Stimulated activated naive CD8-positive, alpha-beta T cell treated with anti-CD3 and anti-CD28 coated beads, Interleukin-15, Interleukin-2, amounts not matched to agents 100 ng/mL and 50 ng/mL, for 24 hours (primary cell): ENCODE data around the gene RAB32.

Experiments used
- H3K27ac Mint-ChIP-seq: one replicate; pipeline ENCODE4 v1.8.0; 2021; ENCODE audit warnings: mild to moderate bottlenecking, mixed read lengths
- H3K27me3 Mint-ChIP-seq: one replicate; pipeline ENCODE4 v1.8.0; 2021; ENCODE audit warnings: mixed read lengths
- H3K36me3 Mint-ChIP-seq: one replicate; pipeline ENCODE4 v1.8.0; 2021; ENCODE audit warnings: low read depth, mixed read lengths
- H3K4me1 Mint-ChIP-seq: one replicate; pipeline ENCODE4 v1.8.0; 2021; ENCODE audit warnings: low read depth, mixed read lengths
- H3K4me3 Mint-ChIP-seq: one replicate; pipeline ENCODE4 v1.8.0; 2021; ENCODE audit warnings: mild to moderate bottlenecking, mixed read lengths
- H3K9me3 Mint-ChIP-seq: one replicate; pipeline ENCODE4 v1.8.0; 2021; ENCODE audit warnings: mixed read lengths

Gene RAB32

GRCh38 chr6:146543211-146543939 lies at the start of gene RAB32:
Gene RAB32, plus strand, starts transcription at chr6:146543833. Its CDS starts 39 bp downstream, at chr6:146543872.
- Mint-ChIP-seq H3K27me3 (peaks cover 44% of the 10 kb centered on the region), H3K27ac (no peak within 1 kb of the TSS), H3K4me3 (peak within 1 kb of the TSS; percentile 76), H3K36me3 (no peaks in the 10 kb centered on the region), H3K4me1 (peaks cover 4% of the 10 kb centered on the region), H3K9me3 (no peaks in the 10 kb centered on the region)

- Mint-ChIP-seq H3K27me3 (no peaks in the 10 kb centered on the region), H3K4me3 (no peak overlapping the region), H3K9me3 (peaks cover 6% of the 10 kb centered on the region), H3K4me1 (no peaks in the 10 kb centered on the region), H3K27ac (no peak overlapping the region), H3K36me3 (no peaks in the 10 kb centered on the region)
Observed at GRCh38 chr6:146498309-146498708, 45.3 kb upstream of the RAB32 start.

DNA sequence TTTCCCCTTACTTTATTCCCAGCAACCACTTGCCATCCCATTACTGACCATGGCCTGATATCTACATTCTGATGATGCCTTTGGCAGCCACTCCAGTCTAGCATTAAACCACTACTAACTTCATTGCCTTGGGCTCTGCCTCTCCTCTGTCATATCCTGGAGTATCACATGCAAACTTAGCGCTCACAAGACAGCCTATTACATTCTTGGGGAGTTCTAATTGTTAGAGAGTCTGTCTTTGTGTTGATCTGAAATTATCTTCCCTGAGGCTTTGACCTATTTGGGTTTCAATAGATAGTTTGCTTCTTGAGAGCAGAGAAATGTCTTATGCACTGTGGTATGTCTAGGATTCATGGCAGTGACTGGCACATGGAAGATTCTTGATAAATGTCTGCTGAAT lies 40.5 kb upstream of the RAB32 start:
- no peaks in the 10 kb centered on the region for H3K27me3 Mint-ChIP-seq
- H3K9me3 Mint-ChIP-seq: peaks cover 6% of the 10 kb centered on the region
- no peaks in the 10 kb centered on the region for H3K4me1 Mint-ChIP-seq
- H3K36me3 Mint-ChIP-seq: no peaks in the 10 kb centered on the region
- H3K4me3 Mint-ChIP-seq: no peak overlapping the region
- H3K27ac Mint-ChIP-seq: no peak overlapping the region

DNA sequence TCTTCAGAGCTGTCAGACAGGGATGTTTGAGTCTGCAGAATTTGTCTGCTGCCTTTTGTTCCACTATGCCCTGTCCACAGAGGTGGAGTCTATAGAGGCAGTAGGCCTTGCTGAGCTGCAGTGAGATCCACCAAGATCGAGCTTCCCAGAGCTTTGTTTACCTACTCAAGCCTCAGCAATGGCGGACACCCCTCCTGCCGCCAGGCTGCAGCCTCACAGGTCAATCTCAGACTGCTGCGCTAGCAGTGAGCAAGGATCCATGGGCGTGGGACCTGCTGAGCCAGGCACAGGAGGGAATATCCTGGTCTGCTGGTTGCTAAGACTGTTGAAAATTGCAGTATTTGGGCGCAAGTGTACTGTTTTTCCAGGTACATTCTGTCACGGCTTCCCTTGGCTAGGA lies 28.4 kb upstream of the RAB32 start:
- H3K36me3 Mint-ChIP-seq: no peaks in the 10 kb centered on the region

DNA sequence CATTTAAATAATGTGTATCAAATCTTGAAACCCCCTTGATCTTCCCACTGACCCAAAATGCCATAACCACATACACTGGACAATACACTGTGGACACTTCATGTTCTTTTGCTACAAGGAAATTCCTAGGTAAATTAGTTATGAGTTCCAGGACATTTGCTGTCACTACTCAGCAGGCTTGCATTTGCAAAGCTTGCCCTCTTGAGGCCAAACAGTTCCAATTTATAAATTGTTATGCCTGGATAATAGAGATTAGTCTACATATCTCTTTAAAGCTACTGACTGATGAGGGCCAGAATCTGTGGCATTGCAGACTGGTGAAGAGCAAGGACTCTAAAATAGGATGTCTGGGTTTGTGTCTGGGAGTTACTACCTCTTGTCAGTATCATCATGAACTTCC lies 17.4 kb upstream of the RAB32 start:
- Mint-ChIP-seq H3K4me3 (no peak overlapping the region), H3K27ac (no peak overlapping the region), H3K27me3 (no peaks in the 10 kb centered on the region), H3K36me3 (no peaks in the 10 kb centered on the region), H3K9me3 (peaks cover 13% of the 10 kb centered on the region), H3K4me1 (no peaks in the 10 kb centered on the region)

More for the DNA sequence above, 28.4 kb upstream of the RAB32 start:
- Mint-ChIP-seq H3K27ac (no peak overlapping the region), H3K4me1 (no peaks in the 10 kb centered on the region), H3K9me3 (peaks cover 5% of the 10 kb centered on the region), H3K4me3 (no peak overlapping the region), H3K27me3 (no peaks in the 10 kb centered on the region)

GRCh38 chr6:146532702-146533101 lies 10.9 kb upstream of the RAB32 start:
- no peak overlapping the region for H3K27ac Mint-ChIP-seq
- peaks cover 5% of the 10 kb centered on the region for H3K9me3 Mint-ChIP-seq
- H3K4me3 Mint-ChIP-seq: no peak overlapping the region
- no peaks in the 10 kb centered on the region for H3K27me3 Mint-ChIP-seq
- no peaks in the 10 kb centered on the region for H3K4me1 Mint-ChIP-seq
- H3K36me3 Mint-ChIP-seq: no peaks in the 10 kb centered on the region

- H3K4me3 Mint-ChIP-seq: no peak overlapping the region
- H3K9me3 Mint-ChIP-seq: no peaks in the 10 kb centered on the region
- H3K27ac Mint-ChIP-seq: no peak overlapping the region
- H3K4me1 Mint-ChIP-seq: peaks cover 4% of the 10 kb centered on the region
- no peaks in the 10 kb centered on the region for H3K36me3 Mint-ChIP-seq
- peaks cover 42% of the 10 kb centered on the region for H3K27me3 Mint-ChIP-seq
Observed at GRCh38 chr6:146542881-146543210, 787 bp upstream of the RAB32 start.

DNA sequence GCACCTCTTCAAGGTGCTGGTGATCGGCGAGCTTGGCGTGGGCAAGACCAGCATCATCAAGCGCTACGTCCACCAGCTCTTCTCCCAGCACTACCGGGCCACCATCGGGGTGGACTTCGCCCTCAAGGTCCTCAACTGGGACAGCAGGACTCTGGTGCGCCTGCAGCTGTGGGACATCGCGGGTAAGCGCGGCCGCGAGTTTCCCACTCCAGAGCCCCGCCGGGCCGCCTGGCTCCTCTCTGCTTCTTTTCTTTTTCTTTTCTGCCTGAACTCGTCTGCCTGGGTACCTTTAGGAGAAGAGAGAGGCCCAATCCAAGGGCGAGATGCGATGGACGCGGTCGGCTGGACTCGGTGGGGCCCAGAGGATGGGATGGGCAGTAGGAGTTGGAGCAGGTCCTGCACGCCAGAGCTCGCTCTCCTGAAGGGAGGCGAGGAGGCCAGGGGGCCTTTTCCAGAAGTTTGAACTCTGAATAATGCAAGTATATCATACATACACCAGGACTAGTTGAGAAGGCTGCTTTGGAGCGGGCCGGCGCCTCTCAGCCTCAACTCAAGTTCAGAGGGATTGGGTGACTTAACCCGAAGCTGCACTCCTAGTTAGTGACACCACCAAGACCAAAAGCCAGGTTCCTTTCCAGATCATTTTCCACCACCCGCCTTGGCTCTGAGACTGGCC lies 445 bp downstream of the RAB32 start:
- H3K27me3 Mint-ChIP-seq: peaks cover 44% of the 10 kb centered on the region
- H3K9me3 Mint-ChIP-seq: no peaks in the 10 kb centered on the region
- no peaks in the 10 kb centered on the region for H3K36me3 Mint-ChIP-seq
- H3K27ac Mint-ChIP-seq: no peak overlapping the region
- H3K4me3 Mint-ChIP-seq: peak overlapping the region; percentile 76
- H3K4me1 Mint-ChIP-seq: peaks cover 4% of the 10 kb centered on the region

DNA sequence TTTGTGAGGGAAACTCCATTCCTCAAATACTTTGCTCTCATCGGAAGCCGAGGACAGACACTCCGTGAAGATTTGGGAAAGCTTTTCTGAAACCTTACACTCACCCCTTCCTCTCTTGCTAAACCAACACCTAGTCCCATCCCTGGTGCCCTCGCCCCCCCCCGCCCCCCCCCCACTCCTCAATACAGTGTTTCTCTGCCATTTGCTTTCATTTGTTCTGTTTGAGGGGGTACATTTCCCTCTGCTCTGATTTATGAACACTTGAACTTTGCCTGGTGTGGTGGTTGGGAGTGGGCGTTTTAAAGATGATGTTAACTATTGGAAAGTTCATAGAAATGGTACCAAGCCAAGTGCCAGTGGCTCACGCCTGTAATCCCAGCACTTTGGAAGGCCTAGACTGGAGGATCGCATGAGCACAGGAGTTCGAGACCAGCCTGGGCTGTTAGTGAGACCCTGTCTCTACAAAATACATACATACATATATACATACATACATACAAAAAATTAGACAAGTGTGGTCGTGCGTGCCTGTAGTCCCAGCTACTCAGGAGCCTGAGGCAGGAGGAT lies 1.1 kb downstream of the RAB32 start:
- H3K4me1 Mint-ChIP-seq: peaks cover 4% of the 10 kb centered on the region
- no peaks in the 10 kb centered on the region for H3K36me3 Mint-ChIP-seq
- no peak overlapping the region for H3K27ac Mint-ChIP-seq
- H3K9me3 Mint-ChIP-seq: no peaks in the 10 kb centered on the region
- H3K27me3 Mint-ChIP-seq: peaks cover 44% of the 10 kb centered on the region
- peak overlapping the region; percentile 20 for H3K4me3 Mint-ChIP-seq

GRCh38 chr6:146545581-146545980 lies 1.9 kb downstream of the RAB32 start:
- Mint-ChIP-seq H3K27ac (no peak overlapping the region), H3K4me3 (no peak overlapping the region)

DNA sequence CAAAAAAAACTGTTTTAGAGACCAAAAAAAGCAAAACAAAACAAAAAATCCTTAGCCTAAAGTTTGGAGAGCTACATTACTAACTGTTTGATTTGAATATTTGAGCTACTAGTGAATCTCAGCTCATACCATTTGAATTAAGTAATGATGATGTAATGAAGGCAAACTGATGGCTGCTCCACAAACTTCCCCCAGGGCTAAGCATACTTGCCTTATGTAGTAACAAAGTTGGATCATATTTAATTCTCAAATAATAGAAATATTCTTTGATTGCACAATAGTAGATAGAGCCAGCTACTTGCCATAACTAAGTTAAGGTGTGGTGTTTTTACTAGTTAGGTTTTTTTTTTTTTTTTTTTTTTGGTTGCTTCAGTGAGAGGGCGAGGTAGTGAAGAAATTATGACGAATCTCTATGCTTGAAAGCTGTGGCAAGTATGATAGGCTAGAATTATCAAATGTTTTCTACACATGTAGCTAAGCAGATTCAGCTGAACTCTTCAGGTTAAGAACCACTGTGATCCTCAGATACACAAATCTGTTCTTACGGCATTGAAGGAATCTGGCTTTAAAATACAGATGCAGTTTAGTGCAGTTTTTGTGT lies 2.9 kb downstream of the RAB32 start:
- no peak overlapping the region for H3K27ac Mint-ChIP-seq
- no peaks in the 10 kb centered on the region for H3K36me3 Mint-ChIP-seq
- peaks cover 4% of the 10 kb centered on the region for H3K4me1 Mint-ChIP-seq
- H3K4me3 Mint-ChIP-seq: no peak overlapping the region
- H3K9me3 Mint-ChIP-seq: no peaks in the 10 kb centered on the region
- H3K27me3 Mint-ChIP-seq: peaks cover 35% of the 10 kb centered on the region

More at GRCh38 chr6:146545581-146545980, 1.9 kb downstream of the RAB32 start:
- Mint-ChIP-seq H3K9me3 (no peaks in the 10 kb centered on the region), H3K4me1 (peaks cover 4% of the 10 kb centered on the region), H3K27me3 (peaks cover 43% of the 10 kb centered on the region), H3K36me3 (no peaks in the 10 kb centered on the region)

DNA sequence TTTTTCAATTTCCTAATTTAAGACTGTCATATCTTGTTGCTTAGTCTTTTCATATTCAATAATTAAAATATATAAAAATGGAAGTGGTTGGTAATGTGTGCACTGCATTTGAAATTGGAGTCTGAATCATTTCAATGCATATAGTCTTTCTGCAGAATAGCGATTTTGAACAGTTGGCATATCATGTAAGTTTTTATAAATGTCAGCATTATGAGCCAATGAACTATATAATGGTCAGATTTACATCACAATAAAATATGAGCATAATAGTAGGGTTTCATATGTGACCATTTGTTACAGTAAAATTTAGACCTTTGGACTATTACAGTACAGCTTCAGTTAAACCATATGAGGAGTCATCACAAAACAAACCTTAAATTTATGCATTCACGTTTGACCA lies 4.3 kb downstream of the RAB32 start:
- H3K27me3 Mint-ChIP-seq: peaks cover 25% of the 10 kb centered on the region
- no peak overlapping the region for H3K4me3 Mint-ChIP-seq
- no peaks in the 10 kb centered on the region for H3K36me3 Mint-ChIP-seq
- H3K27ac Mint-ChIP-seq: no peak overlapping the region
- no peaks in the 10 kb centered on the region for H3K9me3 Mint-ChIP-seq
- peaks cover 4% of the 10 kb centered on the region for H3K4me1 Mint-ChIP-seq

GRCh38 chr6:146548898-146549374 lies 5.3 kb downstream of the RAB32 start:
- H3K36me3 Mint-ChIP-seq: no peaks in the 10 kb centered on the region
- peaks cover 3% of the 10 kb centered on the region for H3K4me1 Mint-ChIP-seq
- peaks cover 23% of the 10 kb centered on the region for H3K27me3 Mint-ChIP-seq

DNA sequence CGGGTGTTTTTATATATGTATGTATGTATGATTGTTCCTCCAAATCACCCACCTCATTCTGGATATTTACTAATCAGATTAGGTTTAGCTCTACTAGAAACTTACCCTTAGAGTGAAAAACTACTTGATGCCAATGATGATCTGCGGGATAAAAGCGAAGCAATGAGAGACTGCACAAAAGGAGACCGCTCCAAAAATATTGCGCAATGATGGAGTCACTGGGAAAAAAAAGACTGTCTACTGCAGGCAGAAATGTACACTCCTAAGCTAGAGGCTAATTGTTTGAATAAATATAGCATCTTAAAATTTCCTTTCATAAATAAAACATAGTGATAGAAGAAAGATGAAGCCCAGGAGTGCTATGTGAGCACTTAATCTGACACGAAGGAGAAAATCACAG lies 7.3 kb downstream of the RAB32 start:
- peaks cover 6% of the 10 kb centered on the region for H3K27me3 Mint-ChIP-seq
- H3K4me1 Mint-ChIP-seq: no peaks in the 10 kb centered on the region

More at GRCh38 chr6:146548898-146549374, 5.3 kb downstream of the RAB32 start:
- H3K9me3 Mint-ChIP-seq: no peaks in the 10 kb centered on the region
- H3K4me3 Mint-ChIP-seq: no peak overlapping the region
- H3K27ac Mint-ChIP-seq: no peak overlapping the region

GRCh38 chr6:146551545-146551944 lies 7.9 kb downstream of the RAB32 start:
- no peaks in the 10 kb centered on the region for H3K4me1 Mint-ChIP-seq
- no peaks in the 10 kb centered on the region for H3K9me3 Mint-ChIP-seq
- H3K27me3 Mint-ChIP-seq: peaks cover 3% of the 10 kb centered on the region
- no peak overlapping the region for H3K27ac Mint-ChIP-seq
- H3K4me3 Mint-ChIP-seq: no peak overlapping the region
- H3K36me3 Mint-ChIP-seq: no peaks in the 10 kb centered on the region

More for the DNA sequence above, 7.3 kb downstream of the RAB32 start:
- no peak overlapping the region for H3K4me3 Mint-ChIP-seq
- H3K36me3 Mint-ChIP-seq: no peaks in the 10 kb centered on the region
- no peak overlapping the region for H3K27ac Mint-ChIP-seq
- H3K9me3 Mint-ChIP-seq: no peaks in the 10 kb centered on the region
